ENCODE measurements around the gene KRTAP5-7. TPM values are rescaled to one million over a fixed set of nuclear protein-coding genes. Genes with fewer than 3 reads are reported as not detected.
A peak's percentile ranks its signal among the peaks of the same experiment; 100 is the strongest.

The KRTAP5-7 gene
- total and polyA plus RNA-seq, 2 of the 8 experiments (the other 6 are each of a cell fraction or from before 2014, with no cell fraction given) = not detected

GRCh38 chr11:71518506-71519471 is 8.3 kb upstream of the KRTAP5-7 start:
- H2BK20ac ChIP-seq (ENCODE audit: low read length) = no peak overlapping the region
- H3K23ac ChIP-seq (ENCODE audit: insufficient read length) = no peak overlapping the region
- no peaks in the 10 kb centered on the region for H3K79me2 ChIP-seq (ENCODE audit: control insufficient read depth in 1 of 2, insufficient read depth in 2 of 2, low read length in 2 of 2)
- no peak overlapping the region for H2AK5ac ChIP-seq (ENCODE audit: low read depth, low read length)
- 94% methylated on average over 31 of the region's 55 CpGs; no CpG with 5 or more reads in 1 of the 2 experiments for WGBS, 2 experiments (ENCODE audit: extremely low coverage in 1 of 2, insufficient coverage in 1 of 2, insufficient read length in 1 of 2, insufficient replicate concordance in 2 of 2, low coverage in 1 of 2, low lambda C conversion rate in 2 of 2, missing lambda C conversion rate in 1 of 2)
- H3K9ac ChIP-seq (replicated peaks in 1 of 4; ENCODE audit: extremely low read depth in 1 of 4, low read depth in 3 of 4, low read length in 3 of 4) = no peak overlapping the region
- H4K20me1 ChIP-seq (replicated peaks in 1 of 2; ENCODE audit: control insufficient read depth in 1 of 2, insufficient read depth in 2 of 2, low read length in 2 of 2) = no peaks in the 10 kb centered on the region
- H3K23me2 ChIP-seq (ENCODE audit: low read depth, low read length) = no peaks in the 10 kb centered on the region
- no peak overlapping the region for H2BK12ac ChIP-seq (ENCODE audit: low read depth, low read length)
- no peak overlapping the region for H3K56ac ChIP-seq (replicated peaks; ENCODE audit: insufficient read length, low read depth, low read length)
- H2BK15ac ChIP-seq (ENCODE audit: low read length) = no peak overlapping the region
- no peak overlapping the region for H2AFZ ChIP-seq (ENCODE audit: low read length)
- no peak overlapping the region for H3K14ac ChIP-seq (ENCODE audit: insufficient read length)
- FAIRE-seq = no peak
- peak in 1 of 2 experiments; percentile 41 for DNase-seq (ENCODE audit: low read depth in 1 of 2, low spot score in 2 of 2)
- H2BK120ac ChIP-seq (replicated peaks; ENCODE audit: low read depth, low read length) = no peak overlapping the region
- H3K79me1 ChIP-seq (ENCODE audit: low read depth, low read length) = no peaks in the 10 kb centered on the region
- H3K27ac ChIP-seq (ENCODE audit: low read depth, low read length) = no peak overlapping the region
- TF ChIP-seq POLR2AphosphoS5 (IDR thresholded peaks at IDR 0.05; ENCODE audit: low read depth, low read length) (no peak), CREB1 (IDR thresholded peaks at IDR 0.05) (no peak), BRCA1 (IDR thresholded peaks at IDR 0.05; ENCODE audit: low read depth, low read length) (no peak), SIRT6 (IDR thresholded peaks at IDR 0.05; ENCODE audit: low read length) (no peak), KDM1A (IDR thresholded peaks at IDR 0.05; ENCODE audit: borderline replicate concordance, low read length) (no peak)
- no peak overlapping the region for H3K4me3 ChIP-seq (ENCODE audit: extremely low read depth in 1 of 4, insufficient read depth in 2 of 4, low read depth in 3 of 4, low read length in 4 of 4)
- no peaks in the 10 kb centered on the region for H3K36me3 ChIP-seq (ENCODE audit: control insufficient read depth in 2 of 4, insufficient read depth in 4 of 4, low read length in 3 of 4)
- H2BK5ac ChIP-seq (ENCODE audit: low read depth, low read length) = no peak overlapping the region
- no peak overlapping the region for H4K91ac ChIP-seq (replicated peaks; ENCODE audit: insufficient read length, low read length)
- no peaks in the 10 kb centered on the region for H3K9me3 ChIP-seq (ENCODE audit: insufficient read depth in 2 of 2, low read depth in 1 of 2, low read length in 1 of 2)
- no peak overlapping the region for H4K8ac ChIP-seq (ENCODE audit: extremely low read depth, insufficient read depth, low read length)
- no peak overlapping the region for H3K4ac ChIP-seq (replicated peaks; ENCODE audit: insufficient read length, low read depth, low read length)
- no peak overlapping the region for H4K5ac ChIP-seq (ENCODE audit: insufficient read length, low read depth, low read length)
- H3K4me2 ChIP-seq (ENCODE audit: insufficient read depth in 1 of 2, low read depth in 2 of 2, low read length in 2 of 2) = no peak overlapping the region
- CTCF ChIA-PET (ENCODE audit: partially characterized antibody) = interaction anchor here (1.4 kb wide), 1 partner anchor 12 kb away, joined by 3 read pairs; no protein-coding TSS in a partner anchor
- H3K27me3 ChIP-seq (replicated peaks in 1 of 4; ENCODE audit: control insufficient read depth in 3 of 4, extremely low read depth in 1 of 4, insufficient read depth in 3 of 4, low read length in 3 of 4) = peaks cover 0 to 2% (median 0%) of the 10 kb centered on the region in 4 experiments; a peak in 1 of 7 replicates
- no peak overlapping the region for H3K18ac ChIP-seq (ENCODE audit: extremely low read depth, low read length)
- no peaks in the 10 kb centered on the region for H3K4me1 ChIP-seq (replicated peaks in 1 of 4; ENCODE audit: control insufficient read depth in 3 of 4, insufficient read depth in 4 of 4, low read length in 3 of 4)
- POLR2A ChIA-PET (ENCODE audit: partially characterized antibody) = interaction anchor here (1.1 kb wide), 1 partner anchor 12 kb away, joined by 3 read pairs; no protein-coding TSS in a partner anchor
